ENCODE measurements around the gene CNNM4. TPM values are rescaled to one million over a fixed set of nuclear protein-coding genes. Genes with fewer than 3 reads are reported as not detected.
A peak's percentile ranks its signal among the peaks of the same experiment; 100 is the strongest.

The CNNM4 gene
- total RNA-seq, 1 donor from 2014 or later: 4.9 TPM

- DNase-seq: no peak
These were observed 1.2 kb upstream of the CNNM4 start for GRCh38 chr2:96759548-96759947.

DNA sequence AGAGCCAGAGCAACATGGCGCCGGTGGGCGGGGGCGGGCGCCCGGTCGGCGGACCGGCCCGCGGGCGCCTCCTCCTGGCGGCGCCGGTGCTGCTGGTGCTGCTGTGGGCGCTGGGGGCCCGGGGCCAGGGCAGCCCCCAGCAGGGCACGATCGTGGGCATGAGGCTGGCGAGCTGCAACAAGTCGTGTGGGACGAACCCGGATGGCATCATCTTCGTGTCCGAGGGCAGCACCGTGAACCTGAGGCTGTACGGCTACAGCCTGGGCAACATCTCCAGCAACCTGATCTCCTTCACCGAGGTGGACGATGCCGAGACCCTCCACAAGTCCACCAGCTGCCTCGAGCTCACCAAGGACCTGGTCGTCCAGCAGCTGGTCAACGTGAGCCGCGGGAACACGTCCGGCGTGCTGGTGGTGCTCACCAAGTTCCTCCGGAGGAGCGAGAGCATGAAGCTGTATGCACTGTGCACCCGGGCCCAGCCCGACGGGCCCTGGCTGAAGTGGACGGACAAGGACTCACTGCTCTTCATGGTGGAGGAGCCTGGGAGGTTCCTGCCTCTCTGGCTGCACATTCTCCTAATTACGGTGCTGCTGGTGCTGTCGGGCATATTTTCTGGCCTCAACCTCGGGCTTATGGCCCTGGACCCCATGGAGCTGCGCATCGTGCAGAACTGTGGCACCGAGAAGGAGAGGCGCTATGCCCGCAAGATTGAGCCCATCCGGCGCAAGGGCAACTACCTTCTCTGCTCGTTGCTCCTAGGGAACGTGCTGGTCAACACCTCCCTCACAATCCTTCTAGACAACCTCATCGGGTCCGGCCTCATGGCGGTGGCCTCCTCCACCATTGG, 507 bp downstream of the CNNM4 start:
- DNase-seq: no peak

GRCh38 chr2:96762529-96763311, 2.0 kb downstream of the CNNM4 start:
- no peak for DNase-seq

DNA sequence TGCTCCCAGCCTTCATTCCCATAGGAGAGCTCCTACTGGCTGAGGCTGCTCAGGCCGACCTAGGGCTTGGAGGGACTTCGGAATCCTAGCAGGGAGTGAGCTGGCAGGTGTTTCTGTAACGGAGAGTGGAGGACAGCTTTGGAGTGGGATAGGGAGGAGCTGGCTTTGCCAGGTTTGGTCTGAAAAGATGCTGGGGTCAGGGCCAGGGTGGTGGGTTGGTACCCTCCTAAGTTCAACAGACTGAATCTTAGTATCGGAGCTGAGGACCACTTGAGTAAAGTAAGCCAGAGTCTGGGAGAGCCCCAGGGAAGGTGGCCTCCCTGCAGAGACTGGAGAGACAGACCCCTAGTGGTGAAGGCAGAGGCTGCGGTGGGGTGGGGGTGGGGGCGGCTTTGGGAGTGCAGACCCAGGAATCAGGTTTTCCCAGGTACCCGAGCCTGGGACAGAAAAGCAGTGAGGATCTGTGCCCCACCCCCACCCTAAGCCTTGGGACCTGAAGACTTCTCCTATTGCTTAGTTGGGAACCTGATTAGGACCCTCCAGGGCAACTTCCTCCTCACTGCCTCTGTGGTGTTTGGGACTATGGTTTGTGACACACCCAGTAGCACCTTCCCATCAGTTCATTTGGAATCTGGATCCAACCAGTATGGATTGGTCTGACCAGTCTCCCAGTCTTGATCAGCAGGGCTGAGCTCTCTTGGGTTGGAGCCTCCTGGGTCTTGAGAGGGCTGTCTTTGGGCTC, 3.0 kb downstream of the CNNM4 start:
- DNase-seq: no peak

GRCh38 chr2:96764253-96764637, 3.5 kb downstream of the CNNM4 start:
- no peak for DNase-seq

DNA sequence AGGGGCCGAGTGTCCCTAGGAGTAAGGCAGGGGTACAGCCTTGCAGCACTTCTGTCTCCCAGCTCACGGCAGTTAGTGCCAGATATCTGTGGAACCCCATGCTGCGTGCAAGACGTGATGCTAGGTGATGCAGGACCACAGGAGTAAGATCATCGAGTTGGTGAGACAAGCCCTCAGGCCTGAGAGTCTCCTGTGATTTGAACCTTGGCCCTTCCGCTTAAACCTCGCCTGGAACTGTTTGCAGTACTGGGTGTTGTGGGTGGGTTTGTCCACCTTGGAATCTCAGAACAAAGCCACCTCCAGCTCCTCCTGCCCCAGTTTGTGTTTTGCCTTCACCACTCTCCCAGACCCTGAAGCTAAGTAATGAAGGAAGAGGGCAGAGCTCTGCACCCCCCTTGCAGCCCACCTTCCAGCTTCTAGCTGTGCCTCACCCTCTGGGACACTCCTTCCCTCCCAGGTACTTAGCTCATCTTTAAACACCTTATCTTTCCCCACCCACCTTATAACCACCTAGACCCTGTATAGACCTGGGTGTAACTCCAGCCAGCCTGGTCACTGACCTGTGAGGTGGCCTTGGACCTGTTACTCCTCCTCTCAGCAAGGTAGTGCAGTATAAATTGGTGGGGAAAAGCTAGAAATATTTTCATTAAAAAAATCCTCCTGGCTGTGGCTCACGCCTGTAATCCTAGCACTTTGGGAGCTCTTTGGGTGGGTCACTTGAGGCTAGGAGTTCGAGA, 6.6 kb downstream of the CNNM4 start:
- DNase-seq: no peak

- DNase-seq: no peak
These were observed 7.4 kb downstream of the CNNM4 start for GRCh38 chr2:96768083-96768561.

DNA sequence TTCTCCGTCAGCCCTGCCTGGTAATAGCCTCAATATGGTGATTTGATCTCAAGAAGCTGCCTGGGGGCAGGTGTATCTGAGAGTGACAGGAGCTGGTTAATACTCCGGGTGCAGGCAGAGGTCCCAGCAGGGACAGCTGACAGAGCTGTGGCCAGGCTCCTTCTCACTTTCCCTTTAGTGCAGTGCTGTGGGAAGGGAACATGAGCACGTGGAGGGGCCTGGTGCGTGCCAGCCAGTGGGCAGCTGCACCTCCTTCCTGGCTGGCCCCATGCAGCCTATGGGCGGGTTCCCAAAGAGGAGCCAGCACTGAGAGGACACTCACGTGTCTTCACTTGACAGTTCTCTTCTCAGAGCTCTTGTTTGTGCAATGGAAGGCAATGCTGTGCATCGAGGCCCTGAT, 9.1 kb downstream of the CNNM4 start:
- no peak for DNase-seq

DNA sequence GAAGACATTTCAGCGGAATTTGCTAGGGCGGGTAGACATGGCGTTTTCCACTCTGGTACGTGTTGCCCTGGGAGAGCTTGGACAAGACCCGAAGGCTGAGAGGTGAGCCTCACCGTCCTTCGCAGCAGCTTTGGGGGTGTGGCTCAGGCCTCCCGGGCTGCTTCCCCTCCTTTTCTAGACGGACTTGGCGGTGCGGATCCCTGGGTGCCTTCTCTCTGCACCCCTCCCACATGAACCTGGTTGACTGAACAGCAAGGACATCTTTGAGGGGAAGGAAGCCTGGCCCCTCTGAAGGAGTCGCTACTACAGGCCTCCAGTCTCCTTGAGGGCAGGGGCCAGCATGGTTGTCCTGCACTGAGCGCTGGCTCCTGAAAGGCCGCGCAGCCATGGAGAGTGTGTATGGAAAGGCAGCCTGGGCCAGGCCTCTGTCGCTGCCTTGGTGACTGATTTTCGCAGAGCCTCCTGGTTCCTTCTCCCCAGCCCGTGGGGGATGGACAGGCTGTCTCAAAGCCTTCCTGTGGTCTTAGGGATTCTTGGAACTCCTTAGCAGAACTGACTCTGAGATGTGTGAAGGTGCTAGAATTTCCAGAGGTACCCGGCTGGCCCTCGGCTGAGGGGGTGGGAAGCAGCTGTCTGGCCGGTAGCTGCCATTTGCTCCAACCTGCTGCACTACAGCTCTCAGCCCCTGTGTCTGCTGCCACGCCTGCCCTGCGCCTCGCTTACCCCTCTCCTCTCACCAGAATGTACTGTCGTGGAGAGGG, 9.9 kb downstream of the CNNM4 start:
- DNase-seq: no peak

DNA sequence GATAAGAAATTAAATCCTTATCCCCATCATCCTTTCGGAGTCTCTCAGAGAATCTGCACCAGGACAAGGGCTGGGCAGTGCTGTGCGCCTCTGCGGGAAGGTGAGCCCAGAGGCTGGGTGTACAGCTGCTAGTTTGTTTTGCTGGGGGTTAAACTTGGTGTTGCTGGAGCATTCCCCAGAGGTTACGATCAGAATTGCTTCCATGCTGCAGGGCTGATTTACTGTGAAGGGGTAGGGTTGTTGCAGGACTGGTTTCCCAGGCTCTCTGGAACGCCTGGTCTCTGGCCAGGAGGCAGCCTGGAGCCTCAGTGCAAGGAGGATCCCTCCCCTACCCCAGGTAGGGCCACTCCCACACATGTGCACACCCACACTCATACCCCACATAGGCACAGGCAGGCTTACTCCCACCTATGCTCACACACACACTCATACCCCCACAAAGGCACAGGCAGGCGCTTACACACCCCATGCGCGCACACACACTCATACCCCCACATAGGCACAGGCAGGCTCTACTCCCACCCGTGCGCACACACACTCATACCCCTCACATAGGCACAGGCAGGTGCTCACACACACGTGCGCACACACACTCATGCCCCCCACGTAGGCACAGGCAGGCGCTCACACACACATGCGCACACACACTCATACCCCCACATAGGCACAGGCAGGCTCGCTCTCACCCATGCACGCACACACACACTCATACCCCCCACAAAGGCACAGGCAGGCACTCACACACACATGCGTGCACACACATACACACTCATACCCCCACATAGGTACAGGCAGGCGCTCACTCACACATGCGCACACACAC, 11.3 kb downstream of the CNNM4 start:
- peak; percentile 38 for DNase-seq

DNA sequence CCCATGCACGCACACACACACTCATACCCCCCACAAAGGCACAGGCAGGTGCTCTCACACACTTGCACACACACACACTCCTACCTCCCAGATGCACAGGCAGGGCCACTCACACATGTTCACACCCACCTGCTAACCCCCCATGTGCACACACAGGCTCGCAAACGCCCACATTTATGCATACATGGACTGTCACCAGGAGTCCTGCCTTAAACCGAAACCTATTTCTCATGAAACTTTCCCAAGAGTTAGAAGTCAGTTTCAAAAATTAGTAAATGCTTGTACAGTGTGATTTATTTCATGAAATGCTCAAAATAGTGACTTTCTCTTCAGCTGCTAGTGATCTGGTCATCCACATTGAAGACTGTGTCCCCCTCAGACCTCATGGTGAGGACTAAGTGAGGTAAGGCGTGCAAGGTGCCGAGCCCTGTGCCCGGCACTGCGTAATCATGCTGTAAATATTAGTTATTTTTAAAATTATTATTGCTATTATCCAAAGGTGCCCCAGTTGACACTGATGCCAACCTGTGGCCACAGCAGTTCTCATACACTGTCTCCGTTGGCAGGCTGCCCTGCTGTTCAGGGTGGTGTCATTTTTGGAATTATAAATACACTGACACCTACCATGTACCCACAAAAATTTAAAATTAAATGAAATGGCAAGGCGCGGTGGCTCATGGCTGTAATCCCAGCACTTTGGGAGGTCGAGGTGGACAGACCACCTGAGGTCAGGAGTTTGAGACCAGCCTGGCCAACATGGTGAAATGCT, 12.4 kb downstream of the CNNM4 start:
- DNase-seq: no peak

DNA sequence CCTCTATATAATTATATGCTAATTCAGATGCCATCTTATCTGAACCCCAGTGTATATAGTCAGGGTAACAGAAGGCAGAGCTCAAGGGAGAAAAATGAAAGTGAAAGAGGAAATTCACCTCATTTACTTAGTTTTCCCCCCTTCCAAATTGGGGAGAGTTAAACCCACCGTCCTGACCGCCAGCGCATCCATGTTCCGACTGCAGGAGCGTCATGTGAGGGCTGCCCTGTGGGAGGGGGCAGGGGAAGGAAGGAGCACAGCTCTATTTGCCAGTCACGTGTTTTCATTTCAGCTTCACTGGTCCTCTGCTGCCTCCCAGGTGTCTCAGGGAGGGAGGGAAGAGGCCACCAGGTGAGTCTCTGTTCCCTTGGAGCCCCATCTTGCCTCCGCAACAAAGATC, 13.2 kb downstream of the CNNM4 start:
- no peak for DNase-seq

DNA sequence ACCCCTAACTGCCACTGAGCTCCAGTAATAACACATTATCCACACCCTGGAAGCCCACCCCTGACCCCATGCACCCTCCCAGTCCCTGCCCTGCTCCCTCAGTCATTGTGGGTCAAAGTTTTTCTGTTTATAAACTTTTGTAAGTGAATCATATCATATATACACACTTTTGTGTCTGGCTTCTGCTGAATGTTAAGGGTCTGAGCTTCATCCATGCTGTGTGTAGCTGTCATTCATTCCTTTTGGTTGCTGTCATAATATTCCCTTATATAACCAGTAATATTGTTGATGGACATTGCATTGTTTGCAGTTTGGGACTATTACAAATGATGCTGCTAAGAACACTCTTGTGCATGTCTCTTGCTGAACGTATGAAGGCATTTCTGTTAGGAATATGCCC, 14.5 kb downstream of the CNNM4 start:
- DNase-seq: no peak

GRCh38 chr2:96783388-96783787, 22.7 kb downstream of the CNNM4 start:
- DNase-seq: no peak

DNA sequence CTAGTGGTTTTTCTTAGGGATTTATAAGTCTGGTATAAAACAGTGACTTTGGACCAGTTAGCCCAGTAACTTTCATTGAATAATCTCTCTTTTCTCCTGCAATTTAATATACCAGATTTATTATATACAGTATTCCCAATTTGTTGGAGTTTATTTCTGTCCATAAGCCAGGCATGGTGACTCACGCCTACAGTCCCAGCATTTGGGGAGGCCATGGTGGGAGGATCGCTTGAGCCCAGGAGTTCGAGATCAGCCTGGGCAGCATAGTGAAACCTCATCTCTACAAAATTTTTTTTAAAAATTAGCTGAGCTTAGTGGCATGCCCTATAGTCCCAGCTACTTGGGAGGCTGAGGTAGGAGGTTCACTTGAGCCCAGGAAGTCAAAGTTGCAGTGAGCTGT, 26.7 kb downstream of the CNNM4 start:
- DNase-seq: no peak

DNA sequence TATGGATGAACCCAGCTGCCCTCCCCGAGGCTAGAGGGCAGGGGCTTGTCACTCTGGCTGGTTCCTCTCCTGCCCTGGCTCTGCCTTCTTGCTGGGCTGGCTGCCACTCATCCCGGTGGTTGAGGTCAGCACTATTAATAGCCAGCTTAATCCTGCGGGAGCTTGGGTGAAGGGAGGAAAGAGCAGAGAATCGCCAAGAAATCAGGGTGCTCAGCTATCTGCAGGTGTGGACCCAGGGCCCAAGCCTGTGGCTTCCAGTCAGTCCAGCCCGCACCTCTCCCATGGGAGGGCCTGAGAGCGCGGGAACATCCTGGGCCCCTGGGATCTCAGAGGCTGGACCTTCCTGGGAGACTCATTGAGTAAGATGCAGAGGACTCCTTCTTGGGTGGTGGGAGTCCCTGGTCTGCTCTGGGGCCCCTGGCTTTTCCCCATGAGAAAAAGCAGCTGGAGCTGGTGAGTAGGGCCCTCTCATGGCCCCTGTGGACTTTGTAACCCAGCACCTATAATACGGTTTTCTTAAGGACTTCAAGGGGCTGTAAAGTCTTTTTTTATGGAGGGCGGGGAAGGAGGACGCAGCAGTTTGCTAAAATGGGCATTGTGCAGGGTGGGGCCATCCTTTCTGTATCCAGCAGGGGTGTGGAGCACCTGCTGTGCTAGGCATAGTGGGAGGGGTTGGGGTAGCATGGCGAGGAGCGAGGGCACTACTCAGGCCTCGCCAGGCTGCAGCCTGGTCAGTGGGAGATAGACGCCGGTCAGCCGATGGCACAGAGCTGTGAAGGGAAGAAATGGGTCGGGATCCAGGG, 27.9 kb downstream of the CNNM4 start:
- peak; percentile 7 for DNase-seq

- DNase-seq: no peak
These were observed 28.5 kb downstream of the CNNM4 start for GRCh38 chr2:96789245-96789617.
